ENCODE measurements around the gene GDPD5. TPM values are rescaled to one million over a fixed set of nuclear protein-coding genes. Genes with fewer than 3 reads are reported as not detected.

The GDPD5 gene
- total and polyA plus RNA-seq, 4 donors: 6.2 to 24.7 (median 12.0) TPM

GRCh38 chr11:75449776-75450175 is 76.0 kb downstream of the GDPD5 start:
- Histone ChIP-seq H3K9ac (ENCODE audit: insufficient read depth in 1 of 2, low read length in 2 of 2) (no peak overlapping the region), H3K9me3 (ENCODE audit: control insufficient read depth in 4 of 4, insufficient read depth in 3 of 4, low read length in 3 of 4) (no peaks in the 10 kb centered on the region), H3K4me1 (ENCODE audit: control insufficient read depth in 5 of 5, insufficient read depth in 5 of 5, low read length in 5 of 5) (peaks cover 0 to 10% (median 0%) of the 10 kb centered on the region in 5 donors), H3K27ac (ENCODE audit: low read depth in 1 of 2, low read length in 1 of 2) (no peak overlapping the region), H3K27me3 (ENCODE audit: control insufficient read depth in 3 of 3, insufficient read depth in 3 of 3, low read length in 2 of 3) (peaks cover 0 to 4% (median 3%) of the 10 kb centered on the region in 3 donors), H3K4me3 (no peak overlapping the region), H3K36me3 (ENCODE audit: control insufficient read depth in 4 of 4, insufficient read depth in 4 of 4, low read length in 4 of 4) (peaks cover 0 to 3% (median 0%) of the 10 kb centered on the region in 4 donors)
- WGBS, 2 donors: 91 to 95% methylated on average over 11 of the region's 11 CpGs
- DNase-seq (no peak), ATAC-seq (ENCODE audit: insufficient read depth, low FRiP score) (no peak)
- no peak for TF ChIP-seq CTCF (IDR thresholded peaks at IDR 0.05; ENCODE audit: control extremely low read depth, extremely low read depth)

GRCh38 chr11:75449271-75449670 is 76.5 kb downstream of the GDPD5 start:
- DNase-seq (no peak), ATAC-seq (ENCODE audit: insufficient read depth, low FRiP score) (no peak)
- H3K27me3 ChIP-seq (ENCODE audit: control insufficient read depth in 3 of 3, insufficient read depth in 3 of 3, low read length in 2 of 3): peaks cover 0 to 4% (median 3%) of the 10 kb centered on the region in 3 donors
- WGBS, 2 donors: 86 to 99% methylated on average over 8 to 10 of the region's 10 CpGs
- no peak overlapping the region for H3K4me3 ChIP-seq
- H3K9ac ChIP-seq (ENCODE audit: insufficient read depth in 1 of 2, low read length in 2 of 2): no peak overlapping the region
- H3K9me3 ChIP-seq (ENCODE audit: control insufficient read depth in 4 of 4, insufficient read depth in 3 of 4, low read length in 3 of 4): no peaks in the 10 kb centered on the region
- peaks cover 0 to 5% (median 0%) of the 10 kb centered on the region in 5 donors for H3K4me1 ChIP-seq (ENCODE audit: control insufficient read depth in 5 of 5, insufficient read depth in 5 of 5, low read length in 5 of 5)
- no peak overlapping the region for H3K27ac ChIP-seq (ENCODE audit: low read depth in 1 of 2, low read length in 1 of 2)
- H3K36me3 ChIP-seq (ENCODE audit: control insufficient read depth in 4 of 4, insufficient read depth in 4 of 4, low read length in 4 of 4): peaks cover 0 to 3% (median 0%) of the 10 kb centered on the region in 4 donors
- no peak for TF ChIP-seq CTCF (IDR thresholded peaks at IDR 0.05; ENCODE audit: control extremely low read depth, extremely low read depth)

- no peak overlapping the region for H3K9ac ChIP-seq (ENCODE audit: insufficient read depth in 1 of 2, low read length in 2 of 2)
- no peaks in the 10 kb centered on the region for H3K9me3 ChIP-seq (ENCODE audit: control insufficient read depth in 4 of 4, insufficient read depth in 3 of 4, low read length in 3 of 4)
- peaks cover 0 to 5% (median 0%) of the 10 kb centered on the region in 5 donors for H3K4me1 ChIP-seq (ENCODE audit: control insufficient read depth in 5 of 5, insufficient read depth in 5 of 5, low read length in 5 of 5)
- peaks cover 0 to 3% (median 0%) of the 10 kb centered on the region in 4 donors for H3K36me3 ChIP-seq (ENCODE audit: control insufficient read depth in 4 of 4, insufficient read depth in 4 of 4, low read length in 4 of 4)
- no peak overlapping the region for H3K4me3 ChIP-seq
- H3K27ac ChIP-seq (ENCODE audit: low read depth in 1 of 2, low read length in 1 of 2): no peak overlapping the region
- peaks cover 0 to 4% (median 2%) of the 10 kb centered on the region in 3 donors for H3K27me3 ChIP-seq (ENCODE audit: control insufficient read depth in 3 of 3, insufficient read depth in 3 of 3, low read length in 2 of 3)
- TF ChIP-seq CTCF (IDR thresholded peaks at IDR 0.05; ENCODE audit: control extremely low read depth, extremely low read depth): no peak
- WGBS, 2 donors: 78 to 79% methylated on average over 5 of the region's 5 CpGs
- DNase-seq: no peak
- ATAC-seq (ENCODE audit: insufficient read depth, low FRiP score): no peak
Measured at GRCh38 chr11:75447415-75447814, 78.3 kb downstream of the GDPD5 start.
